Cardiac fibroblast (primary cell): ENCODE results near the gene AIRE.
"Not testable (repeated sequence)": the region's sequence is repeated elsewhere in the genome, so short reads cannot be mapped to it uniquely, and the experiment has no call there.

Experiments
- DNase-seq, 2 donors: peaks; one replicate each; pipeline versions ENCODE4 v3.0.0 to v3.0.0-alpha.2; 2010; ENCODE audit warnings: low read depth in 2 of 2
- H3K4me3 ChIP-seq, 2 donors: replicated peaks in 1 of 2; 1 replicate in 1 of 2; 2 replicates in 1 of 2; pipeline ENCODE4 v1.5.1; 2011; ENCODE audit warnings: low read depth in 2 of 2, low read length in 2 of 2, mild to moderate bottlenecking in 2 of 2, moderate library complexity in 1 of 2
- TF ChIP-seq, protein P1 (sequence below): IDR thresholded peaks from one replicate; pipeline ENCODE4 v1.5.1; 2011; ENCODE audit warnings: low read depth, mild to moderate bottlenecking, low read length, inconsistent platforms

The AIRE gene

DNA sequence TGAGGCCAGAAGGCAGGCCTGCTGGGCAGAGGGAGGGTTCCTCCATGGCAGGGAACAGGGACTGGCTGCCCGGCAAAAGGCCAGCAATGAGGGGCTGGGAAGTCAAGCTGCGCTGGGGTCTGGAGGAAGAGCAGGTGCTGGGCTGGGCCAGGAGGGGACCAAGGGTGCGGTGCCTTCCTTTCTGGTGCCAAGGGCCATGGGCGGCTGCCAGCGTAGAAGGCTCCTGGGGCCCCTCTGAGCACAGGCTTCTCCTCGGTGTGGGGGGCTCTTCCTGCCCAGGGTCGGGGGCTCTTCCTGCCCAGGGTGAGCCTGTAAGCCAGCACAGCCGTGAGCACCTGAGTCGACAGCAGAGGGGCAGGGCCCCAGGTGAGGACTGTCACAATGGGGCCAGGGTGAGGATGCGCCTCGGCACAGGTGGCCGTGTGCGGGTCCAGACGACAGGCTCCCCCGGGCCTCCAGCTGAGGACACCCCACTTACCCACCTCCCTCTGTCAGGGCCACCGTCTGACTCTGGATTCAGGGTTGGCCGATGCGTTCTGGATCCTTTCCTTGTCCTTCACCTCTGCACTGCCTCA lies 13.3 kb upstream of the AIRE start:
- no peak for DNase-seq
- no peak overlapping the region for H3K4me3 ChIP-seq
- TF ChIP-seq, protein P1, sequence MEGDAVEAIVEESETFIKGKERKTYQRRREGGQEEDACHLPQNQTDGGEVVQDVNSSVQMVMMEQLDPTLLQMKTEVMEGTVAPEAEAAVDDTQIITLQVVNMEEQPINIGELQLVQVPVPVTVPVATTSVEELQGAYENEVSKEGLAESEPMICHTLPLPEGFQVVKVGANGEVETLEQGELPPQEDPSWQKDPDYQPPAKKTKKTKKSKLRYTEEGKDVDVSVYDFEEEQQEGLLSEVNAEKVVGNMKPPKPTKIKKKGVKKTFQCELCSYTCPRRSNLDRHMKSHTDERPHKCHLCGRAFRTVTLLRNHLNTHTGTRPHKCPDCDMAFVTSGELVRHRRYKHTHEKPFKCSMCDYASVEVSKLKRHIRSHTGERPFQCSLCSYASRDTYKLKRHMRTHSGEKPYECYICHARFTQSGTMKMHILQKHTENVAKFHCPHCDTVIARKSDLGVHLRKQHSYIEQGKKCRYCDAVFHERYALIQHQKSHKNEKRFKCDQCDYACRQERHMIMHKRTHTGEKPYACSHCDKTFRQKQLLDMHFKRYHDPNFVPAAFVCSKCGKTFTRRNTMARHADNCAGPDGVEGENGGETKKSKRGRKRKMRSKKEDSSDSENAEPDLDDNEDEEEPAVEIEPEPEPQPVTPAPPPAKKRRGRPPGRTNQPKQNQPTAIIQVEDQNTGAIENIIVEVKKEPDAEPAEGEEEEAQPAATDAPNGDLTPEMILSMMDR = no peak

DNA sequence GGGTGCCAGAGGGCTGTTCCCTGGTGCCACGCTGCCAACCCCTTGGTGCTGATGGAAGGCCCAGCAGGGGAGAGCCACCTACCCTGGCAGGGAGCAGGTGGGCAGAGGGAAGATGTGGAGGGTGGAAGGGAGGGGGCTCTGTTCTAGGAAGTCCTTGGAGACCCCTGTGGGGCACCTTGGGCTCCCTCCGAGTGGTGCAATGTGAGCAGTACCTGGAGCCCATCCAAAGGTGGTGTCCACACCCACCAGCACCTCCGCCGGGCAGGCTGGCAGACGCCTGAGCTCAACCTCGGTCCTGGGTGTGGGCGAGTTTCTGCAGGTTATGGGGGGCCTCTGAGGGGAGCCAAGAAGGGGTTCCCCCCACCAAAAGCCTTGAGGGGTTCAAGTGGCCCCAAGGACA lies 12.6 kb upstream of the AIRE start:
- no peak for DNase-seq
- TF ChIP-seq, protein P1 = no peak

DNA sequence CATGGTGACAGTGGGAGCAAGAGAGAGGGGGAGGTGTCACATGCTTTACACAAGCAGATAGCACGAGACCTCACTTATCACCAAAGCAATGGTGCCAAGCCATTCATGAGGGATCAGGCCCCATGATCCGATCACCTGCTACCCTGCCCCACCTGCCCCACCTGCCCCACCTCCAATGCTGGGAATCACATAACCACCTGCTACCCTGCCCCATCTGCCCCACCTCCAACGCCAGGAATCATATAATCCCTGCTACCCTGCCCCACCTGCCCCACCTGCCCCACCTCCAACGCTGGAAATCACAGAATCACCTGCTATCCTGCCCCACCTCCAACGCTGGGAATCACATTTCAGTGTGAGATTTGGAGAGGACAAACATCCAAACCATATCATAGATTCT lies 10.6 kb upstream of the AIRE start:
- no peak overlapping the region for H3K4me3 ChIP-seq
- TF ChIP-seq, protein P1 = no peak
- DNase-seq = no peak

More for the DNA sequence above, 12.6 kb upstream of the AIRE start:
- H3K4me3 ChIP-seq = no peak overlapping the region

DNA sequence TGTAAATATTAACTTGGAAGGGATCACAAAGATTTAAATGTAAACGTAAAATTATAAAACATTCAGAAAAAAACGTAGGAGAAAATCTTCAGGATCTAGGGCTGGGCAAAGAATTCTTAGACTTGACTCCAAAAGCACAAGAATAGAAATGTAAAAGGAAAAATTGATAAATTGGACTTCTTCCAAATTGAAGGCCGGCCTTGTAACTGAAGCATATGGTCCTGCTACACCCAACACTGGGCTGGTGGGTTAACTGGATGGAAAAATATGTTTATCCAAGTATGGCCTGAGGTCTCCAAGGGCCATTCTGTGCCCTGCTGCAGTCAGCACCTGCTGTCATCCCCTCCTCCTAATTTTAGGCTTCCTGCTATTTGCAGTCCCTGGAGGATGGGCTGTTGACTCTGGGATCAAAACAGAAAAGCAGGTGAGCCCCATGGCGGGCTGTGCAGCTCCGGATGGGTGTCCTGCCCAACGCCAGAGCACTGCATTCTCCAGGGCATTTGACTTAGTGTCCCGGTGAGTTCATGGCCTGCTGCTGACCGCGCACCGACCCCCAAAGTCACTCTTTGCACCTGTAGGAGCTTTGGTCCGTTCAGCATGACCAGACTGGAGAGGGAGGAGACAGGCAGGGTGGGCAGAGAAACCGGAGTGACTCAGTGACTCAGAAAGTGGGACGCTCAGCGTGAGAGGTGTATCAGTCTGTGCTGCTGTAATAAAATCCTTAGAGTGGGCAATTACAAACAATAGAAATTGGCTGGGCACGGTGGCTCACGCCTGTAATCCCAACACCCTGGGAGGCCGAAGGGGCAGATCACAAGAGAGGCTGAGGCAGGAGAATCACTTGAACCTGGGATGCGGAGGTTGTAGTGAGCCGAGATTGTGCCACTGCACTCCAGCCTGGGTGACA lies 6.1 kb upstream of the AIRE start:
- TF ChIP-seq, protein P1 = no peak
- no peak overlapping the region for H3K4me3 ChIP-seq
- no peak for DNase-seq

DNA sequence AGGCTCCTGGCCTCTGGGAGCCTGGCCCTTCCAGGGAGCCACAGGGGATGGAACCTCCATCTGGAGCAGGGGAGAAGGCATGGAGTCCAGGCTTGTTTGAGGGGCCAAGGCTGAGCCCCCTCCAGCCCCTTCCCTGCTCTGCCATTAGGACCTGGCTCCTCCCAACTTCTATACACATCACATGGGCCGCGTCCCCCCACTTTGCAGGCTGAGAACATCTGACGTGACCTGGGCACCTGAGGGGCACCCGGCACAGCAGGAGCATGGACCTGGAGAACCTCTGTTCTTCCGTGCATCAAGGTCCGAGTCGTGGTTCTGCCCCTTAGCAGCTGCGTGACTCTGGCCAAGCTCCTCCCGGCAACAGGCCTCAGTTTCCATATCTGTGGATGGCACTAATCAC lies 3.9 kb upstream of the AIRE start:
- TF ChIP-seq, protein P1 = no peak
- DNase-seq = no peak
- H3K4me3 ChIP-seq = no peak overlapping the region

DNA sequence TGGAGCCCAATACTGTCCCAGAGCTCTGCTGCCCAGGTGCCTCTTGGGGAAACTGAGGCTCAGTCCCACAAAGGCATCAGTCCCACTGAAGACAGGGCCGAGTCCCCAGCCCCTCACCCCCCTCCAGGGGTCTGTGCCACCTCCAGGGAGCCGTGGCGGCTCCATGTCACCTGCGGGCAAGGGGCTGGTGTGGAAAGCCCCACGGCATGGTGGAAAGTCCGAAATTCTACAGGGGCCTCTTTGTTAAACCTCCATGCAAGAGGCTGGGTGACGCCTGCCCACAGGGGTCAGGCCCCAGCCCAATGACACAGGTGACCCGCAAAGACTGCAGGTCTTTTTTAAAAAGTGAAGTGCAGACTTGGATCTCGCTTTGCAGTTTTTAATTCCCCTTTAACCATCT lies 3.3 kb upstream of the AIRE start:
- DNase-seq = no peak
- no peak overlapping the region for H3K4me3 ChIP-seq
- TF ChIP-seq, protein P1 = no peak

DNA sequence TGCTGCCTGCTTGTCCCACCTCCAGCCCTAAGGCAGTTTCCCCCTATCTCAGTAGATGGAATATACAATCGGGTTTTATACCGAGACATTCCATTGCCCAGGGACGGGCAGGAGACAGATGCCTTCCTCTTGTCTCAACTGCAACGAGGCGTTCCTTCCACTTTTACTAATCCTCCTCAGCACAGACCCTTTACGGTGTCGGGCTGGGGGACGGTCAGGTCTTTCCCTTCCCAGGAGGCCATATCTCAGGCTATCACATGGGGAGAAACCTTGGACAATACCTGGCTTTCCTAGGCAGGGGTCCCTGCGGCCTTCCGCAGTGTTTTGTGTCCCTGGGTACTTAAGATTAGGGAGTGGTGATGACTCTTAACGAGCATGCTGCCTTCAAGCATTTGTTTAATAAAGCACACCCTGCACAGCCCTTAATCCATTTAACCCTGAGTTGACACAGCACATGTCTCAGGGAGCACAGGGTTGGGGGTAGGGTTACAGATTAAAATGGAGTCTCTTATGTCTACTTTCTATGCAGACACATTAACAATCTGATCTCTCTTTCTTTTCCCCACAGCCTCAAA lies 2.4 kb upstream of the AIRE start:
- not testable (repeated sequence) for H3K4me3 ChIP-seq, DNase-seq
